C4-2B (cell line): ENCODE measurements around the gene YWHAG.

Experiments
- CTCF ChIP-seq: fragments of 450-650 bp; conservative IDR thresholded peaks from 2 replicates; pipeline ENCODE4 v1.5.1; 2017; ENCODE audit warnings: mild to moderate bottlenecking
- ZFX ChIP-seq: fragments of 450-650 bp; IDR thresholded peaks from 2 replicates; pipeline ENCODE4 v1.6.1; 2017

DNA sequence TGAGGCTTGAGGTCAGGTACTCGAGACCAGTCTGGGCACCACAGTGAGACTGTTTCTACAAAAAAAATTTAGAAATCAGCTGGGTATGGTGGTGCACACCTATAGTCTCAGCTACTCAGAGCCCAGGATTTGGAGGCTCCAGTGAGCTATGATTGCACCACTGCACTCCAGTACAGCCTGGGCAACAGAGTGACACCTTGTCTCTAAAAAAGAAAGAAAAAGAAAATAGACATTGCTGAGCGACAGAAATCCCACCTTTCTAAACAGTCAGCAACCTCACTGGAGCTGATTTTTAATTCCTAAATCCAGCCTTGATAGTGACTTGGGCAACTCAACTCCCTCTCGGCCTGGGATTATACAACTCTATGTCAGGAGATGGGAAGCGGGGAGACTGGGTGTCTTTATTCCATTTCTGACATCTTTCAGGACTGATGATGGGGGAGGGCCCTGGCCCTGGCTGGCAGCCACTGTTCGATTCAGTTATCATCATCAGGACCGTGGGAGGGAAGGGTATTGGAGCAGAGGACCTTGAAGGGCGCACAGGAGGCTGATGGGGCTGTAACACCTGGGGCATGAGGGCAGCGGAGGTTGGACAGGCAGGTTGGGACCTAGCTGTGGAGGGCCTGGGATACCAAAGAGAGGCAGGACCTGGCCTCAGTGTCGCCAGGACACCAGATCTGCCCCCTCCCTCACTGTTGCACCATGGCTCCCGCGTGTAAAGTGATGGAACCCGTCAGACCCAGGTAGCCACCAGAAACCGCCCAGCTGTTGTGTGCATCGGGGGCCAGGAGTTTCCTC, 41.6 kb downstream of the YWHAG start:
- TF ChIP-seq CTCF = no peak
- TF ChIP-seq ZFX = no peak
